ENCODE measurements around the gene HIVEP3.

HIVEP3 gene

DNA sequence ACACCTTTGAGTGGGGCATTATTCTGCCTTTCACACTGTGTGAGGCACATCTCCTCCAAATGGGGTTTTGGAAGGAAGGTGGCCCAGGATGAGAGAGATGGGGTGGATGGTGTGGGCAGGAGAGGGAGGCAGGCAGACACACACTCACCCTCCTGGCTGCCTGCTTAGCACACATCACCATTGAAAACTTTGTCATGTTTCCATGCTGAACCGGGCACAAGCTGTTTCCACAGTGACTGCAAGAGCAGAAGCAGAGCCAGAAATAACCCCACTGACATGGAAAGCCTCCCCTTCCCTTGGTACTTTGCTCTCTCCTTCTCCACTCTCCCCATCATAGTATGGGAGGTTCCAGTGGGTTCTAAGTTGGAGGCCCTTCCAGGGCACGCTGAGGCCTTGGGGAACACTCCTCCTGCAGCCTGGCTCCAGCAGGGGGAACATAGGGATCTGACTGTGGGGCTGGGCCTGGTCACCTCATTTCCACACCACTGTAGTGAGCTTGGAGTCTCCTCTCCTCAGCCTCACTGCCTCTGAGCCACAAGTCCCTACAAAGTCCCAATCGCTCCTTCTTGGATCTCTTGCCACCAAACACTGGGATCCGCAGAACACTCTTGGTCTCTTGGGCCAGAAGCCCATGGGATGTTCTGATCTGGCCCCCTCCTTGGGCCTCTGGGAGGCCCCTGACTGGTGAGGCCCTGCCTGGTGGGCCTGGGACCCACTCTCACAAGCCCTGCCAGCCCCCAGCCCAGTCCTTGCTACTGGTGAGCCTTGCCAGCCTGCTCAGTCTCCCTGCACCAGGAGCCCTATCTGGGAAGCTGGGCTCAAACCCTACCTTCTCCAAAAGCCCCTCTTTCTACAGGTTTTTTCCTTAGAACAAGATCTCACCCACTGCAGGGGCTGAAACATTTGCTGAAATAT is 271.2 kb downstream of the HIVEP3 start:
- DNase-seq (ENCODE audit: low read depth, low spot score) = no peak

DNA sequence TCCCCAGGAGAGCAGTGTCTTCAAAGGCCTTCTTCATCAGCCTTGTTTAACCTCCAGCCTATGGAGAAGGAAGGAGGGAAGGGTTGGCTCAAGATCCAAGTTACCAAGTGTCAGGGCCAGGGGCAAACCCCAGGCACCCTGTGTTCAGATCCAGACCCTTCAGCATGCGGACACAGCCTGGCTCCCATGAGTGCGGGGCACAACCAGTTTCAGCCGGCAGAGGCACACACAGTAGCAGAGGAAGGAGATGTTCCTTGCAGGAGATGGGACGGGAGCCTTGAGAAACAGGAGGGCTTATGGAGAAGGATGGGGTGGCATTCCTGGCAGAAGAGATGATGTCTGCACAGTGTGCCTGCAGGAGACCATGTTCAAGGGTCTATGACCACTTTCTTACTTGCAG is 272.5 kb downstream of the HIVEP3 start:
- no peak for DNase-seq (ENCODE audit: low read depth, low spot score)
- H3K27ac ChIP-seq = no peak overlapping the region

More for the DNA sequence above, 271.2 kb downstream of the HIVEP3 start:
- no peak overlapping the region for H3K27ac ChIP-seq

DNA sequence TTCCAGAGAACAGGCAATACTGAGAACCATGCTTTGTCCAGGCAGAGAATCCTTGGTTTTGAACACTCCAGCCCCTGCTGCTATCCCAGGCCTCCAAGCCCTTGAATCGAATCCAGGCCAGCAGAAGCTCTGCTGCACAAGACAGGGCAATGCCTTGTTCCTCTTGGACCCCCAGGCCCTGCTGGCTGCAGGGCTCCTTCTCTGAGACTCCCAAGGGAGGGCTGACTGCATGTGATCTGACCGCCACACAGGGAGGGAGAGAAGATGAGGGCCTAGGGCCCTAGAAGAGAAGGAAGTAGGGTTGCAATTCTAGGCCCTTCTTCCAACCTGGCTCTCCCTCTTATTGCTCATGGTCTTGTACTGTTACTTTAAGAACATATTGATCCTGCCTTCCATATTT is 273.7 kb downstream of the HIVEP3 start:
- no peak overlapping the region for H3K27ac ChIP-seq
- no peak for DNase-seq (ENCODE audit: low read depth, low spot score)

DNA sequence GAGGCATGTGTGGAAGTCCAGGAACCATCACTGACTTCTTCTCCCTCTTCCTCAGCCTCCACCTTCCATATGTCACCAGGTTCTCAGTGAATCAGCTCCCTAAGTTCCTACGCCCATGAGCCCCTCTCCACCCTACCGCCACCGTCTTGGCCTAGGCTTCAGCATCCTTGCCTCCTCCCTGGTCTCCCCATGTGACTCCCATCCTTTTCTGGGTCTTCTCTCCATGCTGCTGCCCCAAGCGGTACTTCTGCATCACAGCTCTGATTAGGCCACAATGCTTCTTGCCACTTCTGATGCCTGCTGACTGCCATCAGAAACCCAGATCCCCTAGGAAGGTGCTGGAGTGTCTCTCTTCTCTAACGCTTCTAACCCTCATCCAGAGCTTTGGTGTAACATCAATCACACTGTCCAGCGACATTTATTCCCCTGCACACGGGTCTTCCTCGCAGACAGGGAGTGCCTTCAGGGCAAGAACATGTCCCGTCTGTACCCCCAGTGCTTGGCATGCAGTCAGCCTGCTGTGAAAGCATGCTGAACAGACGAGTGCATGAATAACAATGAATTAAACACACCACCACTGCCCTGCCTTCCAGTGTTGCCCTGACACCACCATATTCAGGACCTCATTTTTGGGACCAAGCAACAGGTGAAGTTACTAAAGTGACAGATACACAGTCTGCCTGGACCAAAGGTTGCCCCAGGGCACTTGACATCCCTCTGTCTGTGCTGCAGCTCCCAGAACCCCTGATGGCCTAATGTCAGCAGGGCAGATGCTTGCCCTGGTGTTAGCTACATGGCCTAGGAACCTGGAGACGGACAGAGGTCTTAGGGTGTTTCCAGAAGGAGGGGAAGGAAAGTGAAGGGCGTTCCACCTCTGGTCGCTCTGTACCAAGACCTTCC is 275.6 kb downstream of the HIVEP3 start:
- no peak overlapping the region for H3K27ac ChIP-seq
- no peak for DNase-seq (ENCODE audit: low read depth, low spot score)

DNA sequence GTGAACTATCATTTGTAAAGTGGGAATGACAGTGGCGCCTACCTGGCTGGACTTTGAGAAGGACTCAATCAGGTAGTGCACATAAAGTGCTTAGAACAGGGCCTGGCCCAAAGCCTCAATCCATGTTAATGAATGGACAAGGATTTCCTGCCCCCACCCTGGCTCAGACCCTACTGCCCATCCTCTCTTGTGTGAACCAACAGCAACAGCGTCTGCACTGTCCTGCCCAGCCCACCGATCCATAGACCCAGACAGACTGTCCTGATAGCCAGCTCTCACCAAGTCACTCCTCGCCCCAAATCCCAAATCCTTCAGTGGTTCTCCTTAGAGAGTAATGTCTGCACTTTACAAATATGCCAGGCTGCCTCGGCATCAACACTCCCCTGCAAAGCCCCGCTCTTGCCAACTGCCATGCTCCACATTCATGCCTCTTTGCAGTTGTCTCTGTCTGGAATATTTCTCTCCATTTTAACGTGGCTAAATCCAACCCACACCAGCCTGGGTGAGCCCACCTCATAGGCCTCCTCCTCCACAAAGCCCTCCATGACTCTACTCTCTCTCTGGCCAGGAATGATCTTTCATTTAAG is 276.7 kb downstream of the HIVEP3 start:
- H3K27ac ChIP-seq = no peak overlapping the region
- DNase-seq (ENCODE audit: low read depth, low spot score) = no peak

DNA sequence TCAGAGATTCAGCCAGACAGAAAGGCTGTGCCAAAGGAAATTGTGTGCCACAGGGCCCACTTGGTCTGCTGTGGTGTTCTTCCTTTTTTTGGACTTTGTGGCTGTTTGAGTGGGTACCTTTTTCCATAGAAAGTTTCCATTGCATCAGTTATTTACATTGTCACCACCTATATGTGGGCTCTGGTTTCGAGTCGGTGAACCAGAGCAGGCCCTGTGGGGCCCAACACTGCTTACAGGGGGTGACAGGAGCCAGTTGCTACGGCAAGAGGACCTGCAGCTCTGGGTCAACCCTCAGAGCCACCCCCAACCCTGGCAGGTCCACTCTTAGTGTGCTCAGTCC is 277.3 kb downstream of the HIVEP3 start:
- no peak overlapping the region for H3K27ac ChIP-seq
- no peak for DNase-seq (ENCODE audit: low read depth, low spot score)

DNA sequence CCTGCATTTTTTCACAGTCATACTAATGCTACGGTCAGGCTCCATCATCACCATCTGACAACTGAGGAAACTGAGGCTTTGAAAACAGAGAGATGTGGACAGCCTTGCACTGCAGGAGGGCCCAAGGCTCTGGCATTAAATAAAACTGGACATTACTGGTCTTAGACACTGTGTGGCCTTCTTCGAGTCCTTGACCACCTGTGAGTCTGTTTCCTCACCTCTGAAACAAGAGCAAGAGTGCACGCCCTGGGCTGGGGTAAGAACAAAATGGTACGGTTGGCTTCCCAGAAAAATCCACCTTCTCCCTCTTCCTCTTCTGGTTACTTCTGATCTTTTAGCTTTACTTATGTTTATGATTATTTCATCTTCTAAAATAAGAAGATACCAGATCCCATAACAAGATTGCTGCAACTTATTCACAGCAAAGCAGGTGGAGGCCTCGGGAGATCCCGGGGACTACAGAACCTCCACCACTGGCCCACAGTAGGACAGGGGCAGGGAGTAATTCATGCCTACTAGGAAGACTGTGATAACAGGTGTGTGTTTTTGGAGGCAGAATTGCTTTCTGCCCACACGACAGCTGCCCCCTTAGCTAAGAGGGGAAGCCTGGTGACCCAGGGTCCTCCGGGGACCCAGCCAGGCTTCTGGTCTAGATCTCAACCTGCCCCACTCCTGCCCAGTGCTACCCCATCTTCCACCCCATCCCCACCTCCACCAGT is 277.8 kb downstream of the HIVEP3 start:
- H3K27ac ChIP-seq = no peak overlapping the region
- DNase-seq (ENCODE audit: low read depth, low spot score) = no peak

DNA sequence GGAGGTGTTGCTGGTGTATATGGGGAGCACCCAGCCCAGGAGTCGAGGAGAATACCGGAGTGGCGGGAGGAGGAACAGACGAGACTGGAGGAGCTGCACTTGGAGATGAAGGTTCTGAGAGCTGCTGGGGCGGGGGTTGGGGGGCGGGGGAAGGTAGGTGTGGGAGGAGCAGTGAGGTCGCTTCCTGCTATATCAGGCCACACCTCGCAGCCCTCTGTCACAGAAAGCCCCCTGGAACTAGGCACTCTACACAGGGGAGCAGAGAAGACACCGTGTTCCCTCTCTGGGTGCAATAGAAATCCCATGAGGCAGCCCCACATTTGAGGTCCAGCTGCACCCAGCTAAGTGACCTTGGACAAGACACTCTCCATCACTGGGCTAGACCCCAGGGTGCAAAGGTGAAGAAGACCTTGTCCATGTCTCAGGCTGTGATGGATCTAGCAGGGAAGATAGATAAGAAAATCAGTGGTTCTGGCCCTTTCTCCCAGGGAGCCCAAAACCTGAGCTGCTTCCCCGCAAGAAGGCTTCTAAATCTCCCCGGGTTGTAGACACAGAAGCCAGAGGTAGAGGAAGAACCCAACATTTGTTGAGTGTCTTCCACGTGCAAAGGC is 278.5 kb downstream of the HIVEP3 start:
- DNase-seq (ENCODE audit: low read depth, low spot score) = no peak
- H3K27ac ChIP-seq = no peak overlapping the region

DNA sequence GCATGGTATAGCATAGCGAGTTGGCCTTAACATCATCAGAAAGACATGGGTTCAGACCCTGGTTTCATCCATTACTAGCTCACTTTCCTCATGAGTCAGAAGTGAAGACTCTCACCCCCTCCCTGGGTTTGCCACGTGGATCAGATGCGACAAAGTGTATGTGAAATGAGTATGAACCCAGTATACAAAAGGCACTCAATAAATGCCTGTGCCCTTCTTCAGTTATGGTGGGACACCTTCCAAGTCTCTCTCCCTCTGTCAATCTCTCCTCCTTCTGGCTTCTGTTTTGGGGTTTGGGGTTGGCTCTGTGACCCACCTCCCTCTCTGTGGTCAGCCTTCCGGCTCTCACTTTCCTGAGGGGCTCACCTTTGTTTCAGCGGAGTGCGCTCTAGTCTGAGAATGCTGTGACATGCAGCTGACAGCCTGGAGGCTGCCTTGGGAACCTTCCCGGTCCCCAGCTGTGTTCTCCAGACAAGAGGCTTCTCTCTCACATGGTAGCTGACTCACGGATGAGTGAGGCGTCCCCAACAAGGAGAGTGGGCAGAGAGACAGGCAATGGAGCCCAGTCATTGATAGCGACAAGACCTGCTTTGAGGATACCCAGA is 279.3 kb downstream of the HIVEP3 start:
- H3K27ac ChIP-seq = no peak overlapping the region
- DNase-seq (ENCODE audit: low read depth, low spot score) = no peak

DNA sequence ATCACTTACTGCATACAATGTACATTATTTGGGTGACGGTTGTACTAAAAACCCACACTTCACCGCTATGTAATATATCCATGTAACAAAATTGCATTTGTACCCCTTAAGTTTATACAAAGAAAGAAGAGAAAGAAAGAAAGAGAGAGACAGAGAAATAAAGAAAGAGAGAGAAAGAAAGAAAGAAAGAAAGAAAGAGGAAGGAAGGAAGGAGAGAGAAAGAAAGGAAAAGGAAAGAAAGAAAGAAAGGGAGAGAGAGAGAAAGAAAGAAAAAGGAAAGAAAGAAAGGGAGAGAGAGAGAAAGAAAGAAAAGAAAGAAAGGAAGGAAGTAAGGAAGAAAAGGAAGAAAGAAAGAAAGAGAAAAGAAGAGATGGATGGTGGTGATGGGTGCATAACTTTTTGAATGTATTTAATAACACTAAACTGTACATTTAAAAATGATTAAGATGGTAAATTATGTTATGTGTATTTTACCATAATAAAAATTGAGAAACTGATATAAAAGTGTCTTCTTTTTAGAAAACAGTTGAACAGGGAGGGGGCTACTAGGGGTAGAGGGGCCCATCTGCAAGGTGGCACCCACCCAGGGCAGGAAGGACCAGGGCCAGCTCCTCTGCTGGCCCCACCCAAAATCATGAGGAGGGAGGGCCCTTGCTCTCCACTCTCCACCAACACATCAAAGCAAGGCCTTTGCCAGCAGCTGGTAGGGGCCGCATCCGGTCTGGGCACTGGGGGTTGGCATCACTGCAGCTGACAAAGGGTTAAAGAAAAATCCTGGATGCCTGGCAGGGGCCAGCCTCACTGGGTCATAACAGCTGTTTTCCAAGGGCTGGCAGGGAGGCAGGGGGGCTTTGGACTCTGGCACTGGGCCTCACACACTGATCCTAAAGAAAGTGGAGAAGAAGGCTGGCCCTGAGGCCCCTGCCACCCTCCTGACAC is 280.4 kb downstream of the HIVEP3 start:
- H3K27ac ChIP-seq = no peak overlapping the region
- DNase-seq (ENCODE audit: low read depth, low spot score) = no peak

DNA sequence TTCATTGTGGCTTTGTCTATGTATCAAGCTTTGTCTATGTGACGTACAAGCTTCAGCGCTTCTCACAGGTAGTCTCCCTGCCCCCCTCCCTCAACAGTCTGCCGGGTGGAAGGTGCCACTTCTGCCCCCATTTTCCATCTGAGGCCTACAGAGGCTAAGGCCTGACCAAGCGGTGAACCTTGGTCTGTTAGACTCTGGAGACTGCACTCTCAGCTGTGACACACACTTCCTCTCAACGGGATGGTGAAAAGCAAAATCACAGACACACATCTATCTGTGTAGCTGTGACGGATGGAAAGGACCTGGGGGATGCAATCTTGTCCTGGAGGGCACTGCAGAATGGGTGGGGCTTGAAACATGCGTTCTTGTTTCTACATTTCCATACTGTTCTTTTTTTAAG is 281.4 kb downstream of the HIVEP3 start:
- H3K27ac ChIP-seq = no peak overlapping the region
- DNase-seq (ENCODE audit: low read depth, low spot score) = no peak

DNA sequence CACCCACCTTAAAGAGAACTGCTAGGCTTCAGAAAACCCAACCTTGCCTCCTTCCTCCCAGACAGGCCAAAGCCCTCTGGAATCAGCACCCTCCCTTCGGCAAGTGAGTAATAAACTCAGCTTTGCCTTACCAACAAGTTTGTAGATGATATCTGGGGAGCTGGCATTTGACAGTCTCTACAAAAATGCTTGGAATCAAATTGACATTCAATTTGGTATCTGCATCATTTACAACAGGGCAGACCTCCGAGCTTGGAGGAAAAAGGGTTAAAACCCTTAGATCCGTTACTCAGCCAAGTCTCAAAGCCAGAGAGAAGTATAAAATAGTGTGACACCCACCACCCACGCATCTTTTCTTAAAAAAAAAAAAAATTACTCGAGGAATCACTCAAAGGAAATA is 285.0 kb downstream of the HIVEP3 start:
- H3K27ac ChIP-seq = no peak overlapping the region
- DNase-seq (ENCODE audit: low read depth, low spot score) = no peak

DNA sequence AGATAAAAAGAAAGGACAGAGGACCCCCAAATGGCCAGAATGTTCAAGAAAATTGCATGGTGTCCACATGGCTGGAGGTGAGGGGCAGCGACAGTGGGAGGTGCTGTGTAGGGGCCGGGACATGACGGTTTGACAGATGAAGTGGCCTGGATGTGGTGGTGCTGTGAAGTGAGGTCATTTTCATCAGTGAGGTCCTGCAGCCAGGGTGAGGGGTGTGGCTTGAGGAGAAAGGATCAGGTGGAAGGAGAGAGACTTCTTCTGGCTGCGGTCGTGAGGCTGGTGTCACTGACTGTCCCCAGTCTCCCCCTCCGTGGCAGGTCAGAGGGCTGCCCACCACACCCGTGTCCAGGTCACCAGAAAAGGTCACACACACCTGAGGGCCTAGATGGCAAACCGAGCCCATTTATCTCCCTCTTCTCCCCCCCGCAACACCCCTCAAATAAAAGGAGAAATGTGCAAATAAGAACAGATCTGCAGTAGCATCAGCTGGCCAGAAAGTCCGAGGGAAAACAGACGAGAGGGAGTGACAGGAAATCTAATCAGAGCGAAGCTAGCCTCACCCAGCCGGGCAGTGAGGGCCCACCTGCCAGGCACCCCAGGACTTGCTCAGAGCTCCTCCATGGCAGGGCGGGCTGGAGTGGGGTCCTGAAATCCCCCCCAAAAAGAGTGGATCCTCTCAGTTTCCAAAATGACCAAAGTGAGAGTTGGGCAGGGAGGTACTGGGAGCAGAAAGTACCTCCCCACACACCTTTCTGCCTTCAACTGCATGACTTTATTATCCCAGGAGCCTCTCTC is 285.7 kb downstream of the HIVEP3 start:
- no peak overlapping the region for H3K27ac ChIP-seq
- no peak for DNase-seq (ENCODE audit: low read depth, low spot score)

DNA sequence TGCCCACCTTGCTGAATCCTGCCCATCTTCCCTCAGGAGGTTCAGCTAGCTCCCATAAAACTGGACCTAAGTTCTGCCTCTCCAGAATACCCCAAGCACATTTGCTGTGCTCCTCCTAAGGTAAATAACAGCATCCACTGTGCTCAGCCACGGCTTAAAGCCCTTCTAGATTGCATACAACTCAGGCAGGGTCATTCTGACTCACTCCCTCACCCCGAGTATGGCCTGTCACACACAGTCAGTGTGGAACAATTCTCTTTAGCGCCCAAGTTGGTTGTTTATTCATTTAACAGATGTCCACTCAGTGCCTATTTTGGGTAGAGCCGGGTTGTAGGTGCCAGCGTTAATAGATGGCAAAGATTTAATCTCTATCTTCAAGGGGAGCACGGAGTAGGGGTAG is 286.8 kb downstream of the HIVEP3 start:
- H3K27ac ChIP-seq = no peak overlapping the region
- DNase-seq (ENCODE audit: low read depth, low spot score) = no peak

DNA sequence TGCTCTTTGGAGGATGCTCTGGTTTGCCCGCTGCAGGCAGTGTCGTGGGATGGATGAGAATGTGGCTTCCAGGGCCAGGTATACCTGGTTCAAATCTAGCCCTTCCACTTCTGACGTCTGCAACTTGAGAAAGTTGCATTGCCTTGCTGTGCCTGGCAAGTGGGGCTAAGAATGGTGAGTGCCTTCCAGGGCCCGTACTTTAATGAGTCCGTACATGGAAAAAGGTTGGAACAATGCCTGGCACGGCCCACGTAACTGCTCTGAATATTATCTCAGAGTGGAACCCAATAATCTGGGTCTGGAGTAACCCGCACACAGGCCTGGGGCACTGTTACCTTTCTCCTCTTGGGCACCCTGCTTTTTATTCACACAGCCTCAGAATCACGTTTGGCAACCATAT is 287.6 kb downstream of the HIVEP3 start:
- no peak for DNase-seq (ENCODE audit: low read depth, low spot score)
- no peak overlapping the region for H3K27ac ChIP-seq

DNA sequence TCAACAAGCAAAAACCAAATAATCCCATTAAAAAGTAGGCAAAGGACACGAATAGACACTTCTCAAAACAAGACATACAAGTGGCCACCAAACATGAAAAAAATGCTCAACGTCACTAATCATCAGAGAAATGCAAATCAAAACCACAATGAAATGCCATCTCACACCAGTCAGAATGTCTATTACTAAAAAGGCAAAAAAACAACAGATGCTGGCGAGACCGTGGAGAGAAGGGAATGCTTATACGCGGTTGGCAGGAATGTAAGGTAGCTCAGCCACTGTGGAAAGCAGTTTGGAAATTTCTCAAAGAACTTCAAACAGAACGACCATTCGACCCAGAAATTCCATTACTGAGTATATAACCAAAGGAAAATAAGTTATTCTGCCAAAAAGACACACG is 289.2 kb downstream of the HIVEP3 start:
- H3K27ac ChIP-seq = no peak overlapping the region
- no peak for DNase-seq (ENCODE audit: low read depth, low spot score)

DNA sequence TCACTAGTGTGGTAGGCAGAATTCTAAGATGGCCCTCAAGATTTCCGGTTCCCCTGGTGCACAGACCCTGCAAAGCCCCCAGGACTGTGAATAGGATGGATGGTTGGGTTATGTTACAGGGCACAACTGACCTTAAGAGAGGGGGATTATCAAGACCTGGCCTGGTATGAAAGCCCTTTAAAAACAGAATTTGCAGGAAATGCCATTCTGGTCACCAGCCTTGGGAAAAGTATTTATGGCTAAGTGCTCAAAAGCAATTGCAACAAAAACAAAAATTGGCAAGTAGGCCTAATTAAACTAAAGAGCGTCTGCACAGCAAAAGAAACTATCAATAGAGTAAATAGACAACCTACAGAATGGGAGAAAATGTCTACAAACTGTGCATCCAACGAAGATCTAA is 289.6 kb downstream of the HIVEP3 start:
- H3K27ac ChIP-seq = no peak overlapping the region

More for the DNA sequence above, 289.6 kb downstream of the HIVEP3 start:
- DNase-seq (ENCODE audit: low read depth, low spot score) = no peak

All from epithelial cell of prostate (primary cell).